ENCODE results near the gene LAS1L. TPM values are rescaled to one million over a fixed set of nuclear protein-coding genes. Genes with fewer than 3 reads are reported as not detected.

The LAS1L gene
- total RNA-seq (34.2 and 39.6 TPM in 2 replicates), polyA plus RNA-seq (19.5 and 22.9 TPM in 2 replicates), polyA minus RNA-seq (25.5 and 31.6 TPM in 2 replicates), Bru-seq, nascent RNA (percentile 62 among the genes with signal in this experiment), BruChase-seq, experiment 1, labeled RNA remaining after a 6-hour chase (percentile 74 among the genes with signal in this experiment), BruChase-seq, experiment 2, labeled RNA remaining after a 2-hour chase (percentile 75 among the genes with signal in this experiment)
- 28.5 and 33.6 TPM in 2 replicates for polyA plus RNA-seq (2011; cell fraction: cytosol; rRNA removed)
- polyA plus RNA-seq (2011; cell fraction: nucleus; rRNA removed) = 52.6 and 62.8 TPM in 2 replicates
- 33.5 and 36.1 TPM in 2 replicates for polyA plus RNA-seq (2012)
- polyA minus RNA-seq (2011; cell fraction: cytosol; rRNA and poly(A)+ RNA removed) = 29.3 TPM
- polyA minus RNA-seq (2011; cell fraction: nucleus; rRNA and poly(A)+ RNA removed) = 12.9 and 13.8 TPM in 2 replicates
- long read RNA-seq, transcript LAS1L-203 (14 exons, 2,439 nt) = minor isoform, 31 of 143 reads
- long read RNA-seq, transcript LAS1L-202 (13 exons, 2,386 nt) = major isoform, 78 of 143 reads
- long read RNA-seq, partial matches to known transcripts = 6 of 143 reads
- long read RNA-seq, other reads (novel, unspliced or antisense) = 28 of 143 reads

- H3K27ac ChIP-seq (ENCODE audit: insufficient read depth, low read depth, low read length) = peak within 1 kb of the TSS; percentile 47
- DNase-seq (ENCODE audit: low read depth, low spot score) = peak; percentile 92
- BruUV-seq (replicated peaks) = TSS peak; percentile 67
- POLR2A ChIA-PET = no interaction called here
- peaks cover 9% of the 10 kb centered on the region for H3K4me1 ChIP-seq (ENCODE audit: control insufficient read depth, extremely low read depth, insufficient read depth, low read length)
- H2AFZ ChIP-seq (ENCODE audit: low read depth, low read length) = peak within 1 kb of the TSS; percentile 79
- H3K9me3 ChIP-seq (replicated peaks; ENCODE audit: control insufficient read depth, insufficient read depth, low read length) = no peaks in the 10 kb centered on the region
- H4K20me1 ChIP-seq (replicated peaks; ENCODE audit: control insufficient read depth, extremely low read depth, insufficient read depth, low read length) = no peaks in the 10 kb centered on the region
- TF ChIP-seq POLR2AphosphoS5 (IDR thresholded peaks at IDR 0.05; ENCODE audit: insufficient read depth, low read depth, low read length) (peak; percentile 10), MAX (IDR thresholded peaks at IDR 0.05; ENCODE audit: insufficient read depth, insufficient read length) (no peak), GATA2 (IDR thresholded peaks at IDR 0.05; ENCODE audit: insufficient read depth, insufficient read length, low read depth, low read length) (no peak)
- H3K9me1 ChIP-seq (replicated peaks; ENCODE audit: control insufficient read depth, extremely low read depth, insufficient read depth, low read length) = no peaks in the 10 kb centered on the region
- CTCF ChIA-PET = interaction anchor here (0.7 to 1.0 kb wide), 2 partner anchors 9 to 12 kb away, joined by 3 to 5 read pairs; no protein-coding TSS in a partner anchor
- H3K79me2 ChIP-seq (ENCODE audit: control insufficient read depth, insufficient read depth, low read length) = peaks cover 22% of the 10 kb centered on the region
- H3K9ac ChIP-seq (replicated peaks; ENCODE audit: extremely low read depth, insufficient read depth, low read length) = peak within 1 kb of the TSS; percentile 75
- FAIRE-seq = peak; percentile 100
- H3K27me3 ChIP-seq (ENCODE audit: control insufficient read depth in 2 of 2, insufficient read depth in 2 of 2, low read length in 2 of 2) = no peaks in the 10 kb centered on the region
- dilution Hi-C loops (cut with MboI; ENCODE audit: extremely low pct_ligation_motif_present, low sequenced_read_pairs) = no loop called here
- H3K4me2 ChIP-seq (ENCODE audit: insufficient read depth, low read length) = peak within 1 kb of the TSS; percentile 82
- peak within 1 kb of the TSS; percentile 64 to 89 (median 86) for H3K4me3 ChIP-seq (replicated peaks in 1 of 3; ENCODE audit: insufficient read depth in 1 of 3, low read depth in 1 of 3, low read length in 3 of 3)
- intact Hi-C loops (cut with micrococcal nuclease) = no loop called here
- H3K36me3 ChIP-seq (ENCODE audit: control insufficient read depth in 2 of 2, extremely low read depth in 1 of 2, insufficient read depth in 2 of 2, low read length in 2 of 2) = no peaks in the 10 kb centered on the region
Observed at GRCh38 chrX:65534450-65535292, at the start of gene LAS1L. Gene LAS1L, minus strand, starts transcription at chrX:65534787. Its CDS starts 72 bp downstream, at chrX:65534715.

All from endothelial cell of umbilical vein (primary cell).